AG10803 (cell line): Measurements from ENCODE around the gene ZNF800.
"Not testable (repeated sequence)": the region's sequence is repeated elsewhere in the genome, so short reads cannot be mapped to it uniquely, and the experiment has no call there.

Experiments used
- DNase-seq: peaks from one replicate; pipeline ENCODE4 v3.0.0; 2010; ENCODE audit warnings: low read depth
- H3K4me3 ChIP-seq: 2 replicates; pipeline ENCODE4 v1.5.1; 2011; ENCODE audit warnings: mild to moderate bottlenecking, low read length, control low read depth
- CTCF ChIP-seq: conservative IDR thresholded peaks from 2 replicates; pipeline ENCODE4 v1.5.1; 2011; ENCODE audit warnings: mild to moderate bottlenecking, low read length, control low read depth, inconsistent platforms

The ZNF800 gene

DNA sequence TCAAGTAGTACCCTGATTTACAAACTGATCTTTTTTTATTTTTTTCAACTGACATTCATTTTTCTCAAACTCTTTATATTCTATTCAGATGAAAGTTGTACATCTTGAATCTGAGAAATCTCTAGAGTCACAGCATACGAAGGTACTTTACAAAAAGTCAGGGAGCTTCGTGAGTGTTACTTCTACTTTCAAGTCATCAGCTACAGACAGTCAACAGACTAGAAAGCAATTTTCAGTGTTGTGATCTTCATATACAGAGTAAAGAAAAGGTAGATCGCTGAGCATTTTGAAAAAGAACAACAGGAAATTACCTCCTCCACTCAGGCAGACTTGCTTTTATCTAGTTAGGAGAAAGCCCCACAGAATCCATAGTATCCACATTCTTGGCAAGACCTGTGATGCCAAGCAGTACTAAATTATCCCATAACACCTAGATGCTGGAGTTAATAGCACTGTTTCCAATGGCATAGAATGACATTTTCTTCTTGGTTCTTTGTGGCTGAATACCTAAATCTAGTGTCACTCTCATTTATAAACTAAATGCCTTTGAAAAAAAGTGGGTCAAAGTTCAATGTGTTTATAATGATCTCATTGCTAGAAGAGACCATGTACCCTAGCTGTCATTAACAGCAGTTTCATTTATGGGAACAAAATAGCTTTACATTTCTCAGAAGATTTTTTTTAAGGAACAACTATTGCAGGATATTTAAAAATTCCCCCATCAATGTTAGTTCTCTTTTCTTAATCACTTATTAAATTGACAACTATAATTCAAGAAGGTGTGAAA lies 12.0 kb upstream of the ZNF800 start:
- no peak for DNase-seq
- no peak overlapping the region for H3K4me3 ChIP-seq
- TF ChIP-seq CTCF: no peak

DNA sequence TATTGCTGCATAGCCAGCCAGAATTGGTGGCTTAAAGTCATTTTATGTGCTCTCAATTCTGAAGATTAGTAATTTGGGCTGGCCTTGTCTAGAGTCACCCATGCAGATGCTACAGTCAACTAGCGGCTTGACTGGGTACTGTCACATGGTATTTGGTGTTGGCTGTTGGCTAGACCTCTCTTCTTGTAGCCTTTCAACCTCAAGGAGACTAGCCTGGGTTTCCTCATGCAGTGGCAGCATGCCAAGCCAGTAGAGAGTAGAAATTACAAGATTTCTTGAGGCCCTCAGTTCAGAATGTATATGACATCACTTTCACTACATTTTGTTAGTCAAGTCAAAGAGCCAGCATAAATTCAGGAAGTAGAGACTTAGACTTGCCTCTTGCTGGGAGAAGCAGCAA lies 3.7 kb upstream of the ZNF800 start:
- H3K4me3 ChIP-seq: no peak overlapping the region
- DNase-seq: no peak
- 0 out of 2 replicates have a peak, but pooled peaks have one; percentile 5 for TF ChIP-seq CTCF

GRCh38 chr7:127395104-127395503 lies 2.6 kb upstream of the ZNF800 start:
- H3K4me3 ChIP-seq, DNase-seq: not testable (repeated sequence)

- peak overlapping the region; percentile 82 for H3K4me3 ChIP-seq
- peak; percentile 15 for DNase-seq
- no peak for TF ChIP-seq CTCF
Observed at GRCh38 chr7:127393368-127394058, 1.0 kb upstream of the ZNF800 start.

DNA sequence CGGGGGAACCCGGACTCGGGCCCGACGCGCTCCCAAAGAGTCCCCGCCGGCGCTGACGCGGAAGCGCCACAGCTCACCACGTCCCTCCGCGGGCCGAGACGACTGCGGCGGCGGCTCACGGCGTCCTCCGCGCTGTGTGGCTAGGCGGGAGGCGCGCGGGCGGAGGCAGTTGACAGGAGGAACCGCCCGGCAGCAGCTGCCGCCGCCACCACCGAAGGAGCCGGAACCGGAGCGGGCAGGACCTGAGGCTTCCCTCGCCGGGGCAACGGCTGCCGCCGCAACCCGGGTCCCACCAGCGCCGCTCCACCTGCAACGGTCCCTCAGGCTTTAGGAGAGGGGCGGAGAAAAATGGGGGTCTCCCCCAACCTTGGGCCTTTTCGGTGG lies 334 bp downstream of the ZNF800 start:
- peak; percentile 71 for DNase-seq
- TF ChIP-seq CTCF: no peak
- H3K4me3 ChIP-seq: peak overlapping the region; percentile 82

DNA sequence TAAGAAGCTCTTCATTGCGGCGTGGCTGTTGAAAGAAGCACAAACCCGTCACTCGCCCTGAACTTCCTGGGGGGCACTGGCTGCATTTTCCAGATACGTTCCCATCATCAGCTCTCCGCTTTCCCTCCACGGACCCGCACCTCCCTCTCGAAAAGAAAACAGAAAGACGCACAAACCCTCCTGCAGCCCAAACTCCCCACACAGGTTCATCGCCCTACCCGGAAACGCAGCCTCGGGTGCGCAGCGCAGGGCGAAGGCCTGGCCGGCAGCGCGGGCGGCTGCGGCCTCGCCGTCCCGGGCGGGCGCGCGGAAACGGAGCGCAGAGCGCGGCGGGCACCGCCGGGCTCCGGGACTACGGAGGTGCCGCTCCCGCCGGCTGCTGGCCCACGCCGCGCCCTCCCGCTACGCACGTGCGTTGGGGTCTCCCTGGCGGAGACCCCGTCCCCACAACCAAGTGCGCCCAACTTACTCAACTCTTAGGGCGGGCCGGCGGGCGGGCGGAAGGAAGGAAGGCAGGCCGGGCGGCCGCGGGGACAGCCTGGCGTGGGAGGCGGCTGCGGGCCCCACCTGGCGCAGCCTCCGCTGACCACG lies 822 bp downstream of the ZNF800 start:
- no peak for TF ChIP-seq CTCF
- DNase-seq: peak; percentile 27
- H3K4me3 ChIP-seq: peak overlapping the region; percentile 82

- DNase-seq: no peak
- H3K4me3 ChIP-seq: peak overlapping the region; percentile 82
- TF ChIP-seq CTCF: no peak
Observed at GRCh38 chr7:127390817-127391590, 1.5 kb downstream of the ZNF800 start.
